GM18868 (cell line): Measurements from ENCODE around the gene TREML2.
A peak's percentile ranks its signal among the peaks of the same experiment; 100 is the strongest.
"Not testable (repeated sequence)": the region's sequence is repeated elsewhere in the genome, so short reads cannot be mapped to it uniquely, and the experiment has no call there.

Source experiments
- ATAC-seq: cut with Tn5 transposase; IDR thresholded peaks from one replicate; pipeline ENCODE4 v1.9.1; 2021; ENCODE audit warnings: mild to moderate bottlenecking, moderate library complexity; ENCODE audit not compliant: unreplicated experiment

TREML2 gene

DNA sequence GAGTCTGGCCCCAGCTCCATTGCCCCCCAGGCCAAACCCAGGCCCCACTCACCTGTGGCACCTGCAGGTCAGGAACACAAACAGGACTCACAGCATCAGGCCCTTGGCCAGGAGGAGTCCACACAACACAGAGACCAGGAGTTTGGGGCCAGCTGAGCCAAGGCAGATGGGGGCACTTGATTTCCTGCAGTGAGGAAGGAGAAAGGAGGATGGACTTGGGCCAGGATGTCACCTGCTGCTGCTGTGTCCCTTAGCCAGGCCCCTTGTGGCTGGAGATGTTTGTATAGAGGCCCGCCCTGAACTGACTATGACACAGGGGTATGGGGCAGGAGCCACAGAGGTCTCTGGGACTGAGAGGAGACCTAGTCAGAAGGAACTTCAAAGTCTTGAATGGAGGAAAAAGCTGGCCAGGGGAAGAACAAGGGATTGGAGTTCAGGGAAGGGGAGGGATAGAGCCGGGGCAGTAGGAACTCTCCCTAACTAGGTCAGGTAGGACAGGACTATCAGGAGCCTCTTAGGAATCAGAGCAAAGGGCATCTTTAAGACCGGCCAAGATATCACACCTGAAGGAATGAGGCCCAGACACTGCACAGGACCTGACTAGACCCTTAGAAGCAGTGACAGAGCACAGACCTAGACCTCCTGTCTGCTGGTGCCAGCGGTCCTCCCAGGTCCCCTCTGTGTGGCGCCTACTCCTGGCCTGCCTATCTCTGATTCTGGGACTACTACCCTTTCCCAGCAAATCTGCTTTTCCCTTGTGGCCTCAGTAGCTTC lies 8.8 kb upstream of the TREML2 start:
- no peak for ATAC-seq

DNA sequence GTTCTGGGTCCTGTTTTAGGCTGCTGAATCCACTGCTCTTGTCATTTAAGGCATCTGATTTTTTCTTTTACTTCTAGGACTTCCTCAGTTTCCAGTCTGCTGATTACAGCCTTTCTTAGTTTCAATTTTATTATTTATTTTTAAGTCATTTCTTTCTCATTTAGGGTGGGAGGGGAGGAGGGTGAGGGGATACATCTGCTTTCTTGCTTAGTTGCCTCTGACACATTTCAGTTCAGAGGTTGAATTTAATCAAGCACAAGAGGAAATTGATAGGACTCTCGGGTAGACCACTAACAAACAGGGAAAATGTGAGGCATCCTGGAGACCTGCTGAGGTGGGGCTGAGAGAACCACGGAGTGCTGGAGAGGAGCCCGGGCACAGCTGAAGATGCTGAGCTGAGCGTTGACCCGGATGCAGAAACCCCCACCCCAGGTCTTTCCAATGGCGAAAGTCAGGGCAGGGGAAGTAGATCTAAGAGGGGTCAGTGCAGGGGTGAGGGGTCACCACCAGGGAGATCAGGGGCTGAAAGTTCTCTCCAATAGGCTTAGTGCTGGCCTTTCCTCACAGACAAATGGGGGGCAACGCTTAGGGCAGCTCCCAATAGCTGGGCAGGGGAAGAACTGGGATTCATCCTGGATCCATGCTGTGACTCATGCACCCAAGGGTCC lies 7.6 kb upstream of the TREML2 start:
- peak; percentile 55 for ATAC-seq

DNA sequence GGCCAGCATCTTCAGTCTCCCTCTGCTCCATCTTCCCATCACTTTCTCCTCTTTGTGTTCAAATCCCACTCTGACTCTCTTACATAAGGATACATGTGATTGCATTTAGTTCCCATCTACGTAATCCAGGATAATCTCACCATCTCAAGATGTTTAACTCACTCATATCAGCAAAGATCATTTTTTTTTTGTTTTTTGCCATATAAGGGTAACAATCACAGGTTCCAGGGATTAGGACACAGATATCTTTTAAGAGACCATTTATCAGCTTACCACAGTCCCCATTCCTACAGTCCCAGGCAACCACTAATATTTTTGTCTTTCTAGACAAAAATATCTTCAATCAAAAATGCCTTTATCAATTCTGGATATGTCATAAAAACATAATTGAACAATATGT lies 3.2 kb upstream of the TREML2 start:
- ATAC-seq = no peak

DNA sequence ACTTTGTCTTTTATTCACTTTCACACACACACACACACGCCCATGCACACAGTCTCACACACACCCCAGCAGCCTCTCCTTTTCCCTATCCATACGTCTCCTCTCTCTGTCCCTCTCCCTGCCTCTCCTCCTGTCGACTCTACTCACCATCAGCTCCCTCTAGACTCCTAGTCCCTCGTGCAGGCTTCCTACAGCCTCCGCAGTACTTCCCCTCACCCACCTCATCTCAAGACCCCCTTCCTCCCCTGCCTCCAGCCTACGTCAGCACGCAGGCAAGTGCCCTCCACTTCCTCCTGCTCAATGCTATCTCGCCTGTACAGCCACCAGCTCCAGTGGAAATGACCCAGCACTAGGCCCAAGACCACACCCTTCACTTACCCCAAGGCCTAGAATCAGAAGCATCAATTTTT lies 820 bp upstream of the TREML2 start:
- no peak for ATAC-seq

DNA sequence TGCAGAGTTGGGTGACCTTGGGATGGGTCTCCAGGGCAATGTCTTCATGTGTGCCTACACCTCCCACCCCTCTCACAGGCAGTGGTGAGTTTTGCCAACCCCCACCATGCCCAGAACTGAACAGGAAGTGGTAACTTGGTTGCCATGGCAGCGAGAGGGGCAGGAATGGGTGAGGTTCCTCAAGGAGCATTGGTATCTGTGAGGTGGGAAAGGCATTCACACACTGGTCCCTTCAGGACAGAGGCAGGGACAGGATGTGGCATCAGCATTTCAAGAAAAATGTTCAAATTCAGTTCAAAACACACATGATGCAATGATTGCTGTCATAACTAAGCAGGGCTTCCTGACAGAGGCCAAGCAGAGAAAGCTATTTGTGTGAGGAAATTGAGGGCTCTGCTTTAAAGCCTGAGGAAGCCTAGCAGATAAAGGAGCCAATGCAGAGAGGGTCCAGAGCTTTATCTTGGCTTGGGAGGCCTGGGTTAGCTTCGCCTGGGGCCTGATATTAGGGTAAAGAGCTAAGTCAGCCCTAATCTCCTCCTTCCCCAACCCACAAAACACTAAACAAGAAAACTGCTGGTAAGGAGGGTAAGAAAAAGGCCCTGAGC lies 551 bp downstream of the TREML2 start:
- peak; percentile 36 for ATAC-seq

DNA sequence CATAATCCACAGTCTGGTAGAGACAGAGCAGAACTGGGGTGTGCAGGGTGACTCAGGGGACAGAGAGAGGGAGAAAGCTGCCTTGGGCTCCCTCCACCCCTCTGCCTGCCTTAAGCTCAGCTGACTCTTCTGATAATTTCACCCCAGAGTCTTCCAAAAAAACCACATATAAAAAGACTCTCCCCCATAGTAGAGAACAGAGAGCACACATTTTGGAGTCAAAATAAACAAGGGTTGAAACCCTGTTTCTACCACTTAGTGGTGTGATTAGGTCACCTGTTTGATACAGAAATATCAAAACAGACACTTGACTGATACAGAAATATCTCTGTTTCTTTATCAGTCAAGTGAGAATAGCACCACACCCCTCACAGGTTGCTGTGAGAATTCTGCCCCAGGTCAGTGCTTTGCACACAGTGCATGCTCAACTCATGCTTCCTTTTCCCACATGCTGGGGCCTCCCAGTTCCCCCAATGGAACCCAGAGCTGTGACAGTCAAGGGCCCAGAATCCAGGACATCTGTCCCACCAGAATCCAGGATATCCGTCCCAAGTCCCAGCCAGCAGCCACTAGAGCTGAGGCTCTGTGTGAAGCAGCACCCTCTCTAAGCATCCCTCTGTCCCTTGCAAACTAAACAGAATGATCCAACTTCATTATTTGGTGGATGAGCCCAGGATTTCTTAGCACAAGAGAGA lies 1.2 kb downstream of the TREML2 start:
- peak; percentile 54 for ATAC-seq

DNA sequence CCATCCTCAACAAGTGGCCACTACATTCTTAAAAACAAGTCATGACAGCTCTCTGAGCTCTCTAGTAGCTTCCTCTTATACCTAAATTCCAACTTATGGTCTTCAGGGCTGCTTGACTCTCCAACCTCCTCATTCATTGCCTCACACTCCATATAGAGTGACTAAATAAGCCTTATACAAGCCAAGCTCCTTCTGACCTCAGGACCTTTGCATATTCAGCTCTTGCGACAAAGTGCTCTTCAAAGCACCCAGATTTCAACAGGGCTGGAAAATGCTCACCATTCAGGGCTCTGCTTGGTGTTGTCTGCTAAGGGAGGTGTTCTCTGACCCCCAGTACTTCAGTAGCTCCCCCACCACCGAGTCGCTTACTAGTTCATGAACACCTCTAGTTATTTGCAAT lies 3.7 kb downstream of the TREML2 start:
- ATAC-seq = no peak

DNA sequence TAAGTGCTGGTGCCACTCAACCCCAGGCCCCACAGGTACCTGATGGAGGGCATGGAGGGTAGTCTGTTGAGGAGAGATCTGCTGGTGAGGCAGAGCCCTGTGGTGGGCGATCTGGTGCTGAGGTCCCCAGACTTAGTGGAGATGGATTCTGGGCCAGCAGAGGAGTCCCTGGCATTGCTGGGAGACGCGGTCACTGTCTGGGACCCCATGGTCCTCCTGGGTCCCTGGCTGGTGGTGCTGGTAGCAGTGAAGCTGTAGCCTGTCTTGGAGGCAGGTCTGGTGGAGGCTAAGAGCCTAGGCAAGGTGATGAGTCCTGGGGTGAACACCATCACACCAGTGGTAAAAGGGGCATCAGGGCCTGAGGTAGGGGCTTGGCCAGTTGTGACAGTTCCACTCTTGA lies 6.6 kb downstream of the TREML2 start:
- ATAC-seq = no peak

DNA sequence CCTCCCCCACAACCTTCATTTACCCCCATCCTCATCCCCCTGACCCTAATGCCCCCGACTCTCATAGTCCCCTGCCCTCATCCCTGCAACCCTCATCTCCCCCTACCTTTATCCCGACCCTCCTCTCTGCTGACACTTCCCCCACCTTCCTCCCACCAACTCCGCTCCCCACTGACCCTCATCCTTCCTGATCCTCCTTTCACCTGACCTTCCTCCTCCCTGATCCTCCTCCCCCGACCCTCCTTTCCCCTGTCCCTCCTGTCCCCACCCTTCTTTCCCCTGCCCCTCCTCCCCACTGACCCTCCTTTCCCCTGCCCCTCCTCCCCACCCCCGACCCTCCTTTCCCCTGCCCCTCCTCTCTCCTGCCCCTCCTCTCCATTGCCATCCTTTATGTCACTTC lies 7.1 kb downstream of the TREML2 start:
- no peak for ATAC-seq

DNA sequence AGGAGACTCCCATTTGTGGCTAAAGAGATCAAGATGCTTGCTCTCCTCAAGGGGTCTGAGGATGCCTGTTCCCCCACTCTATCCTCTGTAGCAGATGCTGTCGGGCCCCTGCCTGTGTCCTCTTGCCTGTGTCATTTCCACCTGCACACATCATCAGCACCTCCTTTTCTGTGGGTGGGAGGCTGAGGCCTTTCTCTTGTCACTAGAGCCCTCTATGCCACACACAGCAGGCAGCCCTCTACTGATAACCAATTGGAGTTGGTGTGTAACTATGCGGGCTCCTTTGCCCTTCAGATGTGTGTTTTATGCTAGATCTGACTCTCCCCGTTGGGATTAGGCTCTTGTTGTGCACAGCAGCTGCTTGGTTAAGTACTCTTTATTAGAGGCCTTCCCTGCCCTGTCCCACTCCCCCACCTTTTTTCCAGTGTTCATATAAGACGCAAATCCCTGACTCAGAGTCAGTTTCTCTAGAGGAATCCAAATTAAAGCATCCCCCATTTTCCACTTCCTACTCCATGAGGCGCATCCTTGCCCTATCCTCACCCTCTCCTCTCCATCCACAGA lies 7.7 kb downstream of the TREML2 start:
- no peak for ATAC-seq

DNA sequence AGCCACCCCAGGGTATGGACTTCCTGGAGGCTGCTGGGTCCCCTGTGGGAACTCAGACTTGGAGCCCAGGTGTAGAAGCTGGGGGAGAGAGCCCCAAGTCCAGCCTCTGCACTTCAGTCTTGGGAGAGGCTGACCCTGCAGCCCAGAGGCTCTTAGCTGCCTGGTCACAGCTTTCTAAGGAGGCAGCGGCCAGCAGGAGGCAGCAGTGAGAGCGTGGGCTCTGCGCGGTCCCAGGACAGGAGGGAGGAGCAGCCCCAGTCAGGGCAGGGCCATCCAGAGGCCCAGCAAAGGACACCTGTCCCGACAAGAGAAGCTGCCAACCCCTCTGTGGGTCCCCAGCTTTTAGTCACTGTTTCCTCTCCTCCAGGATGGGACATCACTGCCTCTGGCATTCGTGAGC lies 9.4 kb downstream of the TREML2 start:
- ATAC-seq = no peak

DNA sequence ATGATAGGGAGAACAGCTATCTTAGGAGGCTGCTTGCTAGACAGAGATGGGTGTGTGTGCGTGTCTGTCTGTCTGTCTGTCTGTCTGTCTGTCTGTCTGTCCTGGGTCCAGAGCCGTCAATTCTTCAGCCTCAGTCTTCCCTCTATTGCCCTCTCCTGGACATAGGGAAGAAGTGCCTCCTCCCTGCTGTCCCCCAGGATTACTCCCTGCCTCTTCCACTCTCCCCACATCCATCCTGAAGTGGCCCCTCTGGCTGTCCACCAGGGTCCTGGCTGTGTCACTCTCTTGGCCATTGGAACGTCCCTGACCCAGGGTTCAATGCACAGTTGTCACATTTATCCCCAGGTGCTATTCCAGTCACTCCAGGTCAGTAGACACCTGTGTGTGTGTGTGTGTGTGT lies 10.2 kb downstream of the TREML2 start:
- ATAC-seq = no peak

DNA sequence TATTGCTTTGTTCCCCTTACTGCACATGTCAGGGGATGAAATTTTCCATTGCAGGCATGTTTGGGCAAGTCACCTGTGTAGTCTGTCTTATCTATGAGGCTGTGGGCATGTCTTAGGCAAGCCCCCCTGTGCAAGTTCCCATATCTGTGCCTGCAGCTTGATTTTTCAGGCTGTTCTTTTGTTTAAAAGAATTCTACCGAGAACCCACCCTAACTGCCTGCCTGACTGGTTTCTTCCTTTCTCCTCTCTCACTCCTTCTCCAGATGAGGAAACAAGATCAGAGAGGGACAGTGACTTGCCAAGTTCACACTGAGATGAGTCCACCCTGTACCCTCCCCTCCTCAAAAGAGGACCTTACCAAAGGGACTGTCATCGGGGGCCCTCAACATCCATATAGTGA lies 11.0 kb downstream of the TREML2 start:
- no peak for ATAC-seq

DNA sequence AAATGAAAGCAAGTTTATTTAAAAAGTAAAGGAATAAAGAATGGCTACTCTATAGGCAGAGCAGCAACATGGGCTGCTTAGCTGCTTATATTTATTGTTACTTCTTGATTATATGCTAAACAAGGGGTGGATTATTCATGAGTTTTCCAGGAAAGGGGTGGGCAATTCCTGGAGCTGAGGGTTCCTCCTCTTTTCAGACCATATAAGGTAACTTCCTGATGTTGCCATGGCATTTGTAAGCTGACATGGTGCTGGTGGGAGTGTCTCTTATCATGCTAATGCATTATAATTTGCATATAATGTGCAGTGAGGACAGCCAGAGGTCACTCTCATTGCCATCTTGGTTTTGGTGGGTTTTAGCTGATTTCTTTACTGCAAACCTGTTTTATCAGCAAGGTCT lies 11.9 kb downstream of the TREML2 start:
- ATAC-seq = not testable (repeated sequence)

DNA sequence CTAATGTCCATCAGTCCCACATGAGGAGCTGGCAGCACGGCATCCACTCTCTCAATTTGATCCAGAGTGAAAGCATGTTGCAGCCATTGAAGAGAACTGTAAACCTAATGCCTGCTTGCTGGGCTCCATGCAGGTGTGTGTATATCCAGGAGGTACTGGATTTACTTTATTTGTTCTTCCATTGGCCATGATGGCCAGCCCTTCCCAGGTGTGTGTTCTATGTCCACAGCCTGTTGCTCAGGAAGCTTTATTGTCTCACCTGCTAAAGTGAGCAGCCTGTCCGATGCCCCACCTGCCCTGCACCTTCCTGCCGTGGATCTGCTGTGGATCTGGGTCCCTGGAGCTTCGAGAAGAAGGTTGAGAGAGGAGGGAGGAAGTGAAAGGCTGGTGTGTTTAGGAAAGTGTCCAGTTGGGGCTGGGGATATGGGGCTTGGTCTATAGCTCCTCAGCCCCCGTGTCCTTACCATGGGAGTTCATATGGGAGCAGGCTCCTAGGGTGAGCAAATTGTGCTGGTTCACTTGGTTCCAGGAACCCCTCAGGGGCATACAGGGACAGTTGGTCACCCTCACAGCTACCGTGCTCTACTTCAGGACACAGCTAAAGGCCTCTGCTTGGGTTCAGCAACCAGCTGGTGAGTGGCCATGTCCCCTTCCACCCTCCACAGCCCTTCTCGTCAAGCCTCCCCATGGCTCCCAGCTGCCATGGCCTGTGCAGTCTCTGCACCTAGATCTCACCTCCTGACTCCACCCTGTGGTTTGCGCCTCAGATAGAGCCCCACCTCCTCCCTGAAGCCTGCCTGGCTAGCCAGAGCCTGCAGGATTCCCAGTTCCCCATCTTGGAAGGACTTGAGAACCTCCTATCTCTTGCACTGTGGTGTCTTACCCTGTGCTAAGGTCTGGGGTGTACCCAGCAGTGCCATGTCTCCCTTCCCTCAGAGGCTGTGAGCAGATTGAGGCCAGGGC lies 12.7 kb downstream of the TREML2 start:
- no peak for ATAC-seq

DNA sequence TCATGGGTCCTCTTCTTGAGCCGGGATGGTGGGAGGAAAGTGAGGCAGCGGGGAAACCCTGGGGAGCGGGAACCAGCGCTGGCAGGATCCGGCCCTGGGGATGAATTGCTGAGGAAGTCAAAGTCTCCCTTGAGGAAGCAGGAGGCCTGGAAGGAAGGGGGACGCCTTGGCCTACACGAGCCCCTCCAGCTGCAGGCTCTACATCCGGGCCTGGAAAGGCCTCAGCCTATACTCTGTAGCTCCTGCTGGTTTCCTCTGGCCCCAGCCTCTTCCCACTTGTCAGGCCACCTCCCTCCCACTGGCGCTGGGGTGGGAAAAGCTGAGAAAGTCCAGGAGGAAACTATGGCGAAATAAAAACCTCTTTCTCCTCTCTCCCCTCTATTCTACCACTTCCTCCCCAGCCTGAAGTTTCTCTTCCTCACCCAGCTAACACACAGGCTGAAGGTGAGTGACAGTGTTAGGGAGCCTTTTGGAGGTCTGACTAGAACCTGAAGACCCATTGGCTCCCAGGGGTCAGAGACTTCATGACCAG lies 14.9 kb downstream of the TREML2 start:
- ATAC-seq = no peak

DNA sequence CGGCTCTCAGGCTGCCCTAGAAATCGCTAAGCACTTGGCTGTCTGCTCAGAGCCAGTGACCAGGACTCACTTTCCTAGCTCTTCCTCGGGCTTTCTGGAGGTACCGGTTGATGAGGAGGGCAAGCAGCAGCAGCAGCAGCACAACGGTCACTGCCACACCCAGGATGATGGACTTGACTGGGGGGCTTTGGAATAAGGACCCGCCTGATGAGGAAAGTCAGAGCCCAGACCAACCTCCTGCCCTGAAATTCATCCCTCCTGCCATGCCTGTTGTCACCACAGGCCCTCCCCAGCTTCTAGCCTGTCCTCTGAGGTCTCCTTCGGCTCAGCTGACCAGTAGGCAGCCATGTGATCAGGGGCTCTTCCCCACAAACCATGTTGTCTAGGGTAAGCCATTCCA lies 16.2 kb downstream of the TREML2 start:
- no peak for ATAC-seq

DNA sequence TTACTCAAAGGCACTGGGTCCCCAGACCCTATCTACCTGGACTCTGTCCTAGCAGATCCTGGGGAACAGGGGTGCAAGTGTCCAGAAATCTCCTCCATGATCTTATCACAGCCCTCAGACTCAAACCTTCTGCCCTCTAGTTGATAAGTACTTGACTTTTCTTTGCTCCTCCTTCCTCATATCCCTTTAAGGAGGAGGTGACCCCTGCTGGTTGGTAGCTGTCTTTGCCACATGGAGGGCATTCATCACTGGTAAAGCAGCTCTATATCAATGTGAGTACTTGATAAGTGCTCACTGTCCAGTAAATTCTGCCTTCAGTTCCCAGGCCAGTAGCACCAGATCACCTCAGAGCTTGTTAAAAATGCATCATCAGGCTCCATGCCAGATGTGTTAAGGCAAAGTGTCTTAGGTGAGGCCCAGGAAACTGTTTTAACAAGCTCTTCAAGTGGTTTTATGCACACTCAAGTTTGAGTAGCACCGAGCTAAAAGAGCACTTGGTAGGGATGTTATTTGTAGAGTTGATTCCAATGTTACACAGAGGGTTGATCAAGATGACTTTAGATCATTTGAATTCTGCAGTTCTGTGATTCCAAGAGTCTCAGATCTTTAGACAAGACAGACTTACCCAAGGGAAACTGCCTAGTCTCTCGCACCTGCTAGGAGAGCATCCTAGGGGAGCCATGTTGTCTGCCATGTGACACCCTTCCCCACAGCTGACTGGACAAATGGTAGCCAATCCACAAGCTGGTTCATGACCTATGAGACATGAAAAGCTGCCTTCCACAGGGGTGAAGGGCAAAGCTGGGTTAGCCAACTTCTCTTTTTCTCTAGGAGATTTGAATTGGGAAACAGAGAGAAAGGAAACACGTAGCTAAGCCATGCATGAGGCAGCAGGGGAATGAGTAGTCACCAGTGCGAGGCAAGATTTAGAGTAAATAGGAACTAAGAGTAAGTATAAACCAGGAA lies 18.6 kb downstream of the TREML2 start:
- ATAC-seq = peak; percentile 77

DNA sequence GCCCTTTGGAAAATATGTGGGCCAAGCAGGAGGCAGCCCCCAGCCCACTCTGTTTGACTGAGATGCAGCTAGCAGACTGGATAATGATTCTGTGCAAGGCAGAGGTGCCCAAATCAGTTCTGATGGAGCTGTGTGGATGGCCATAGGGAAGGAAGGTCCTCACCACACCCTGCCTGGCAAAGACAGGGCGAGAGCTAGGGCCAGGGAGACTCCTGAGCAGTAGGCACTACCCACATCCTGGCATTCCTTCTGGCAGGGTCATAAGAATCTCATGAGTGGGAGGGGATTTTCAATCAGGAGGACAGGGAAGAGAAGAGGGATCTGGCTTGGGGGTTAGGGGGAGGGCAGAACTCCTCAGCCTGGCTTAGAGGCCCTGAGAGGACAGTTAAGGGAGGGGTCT lies 19.4 kb downstream of the TREML2 start:
- ATAC-seq = no peak
